ENCODE measurements around the gene ADIPOQ. TPM values are rescaled to one million over a fixed set of nuclear protein-coding genes. Genes with fewer than 3 reads are reported as not detected.
"Not testable (repeated sequence)": the region's sequence is repeated elsewhere in the genome, so short reads cannot be mapped to it uniquely, and the experiment has no call there.

ADIPOQ gene
- total RNA-seq, 1 experiment from 2014 or later: not detected

DNA sequence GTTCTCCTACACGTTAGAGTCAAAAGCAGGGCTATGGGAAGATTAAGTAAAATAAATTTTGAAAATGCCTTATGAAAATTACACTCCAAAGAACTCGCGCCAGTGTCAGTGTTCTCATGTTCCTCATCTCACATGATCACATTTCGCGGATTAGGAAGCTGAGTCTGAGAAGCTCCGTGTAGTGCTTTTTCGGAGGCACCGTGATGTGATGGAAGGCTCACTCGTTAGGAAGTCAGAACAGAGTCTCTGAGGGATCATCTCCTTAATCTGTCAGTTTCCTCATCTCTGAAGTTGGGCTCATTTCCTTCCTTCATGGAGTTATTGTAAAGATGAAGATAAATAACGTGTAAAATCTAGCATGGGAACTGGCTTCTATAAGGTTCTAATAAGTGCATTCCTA lies 3.2 kb downstream of the ADIPOQ start:
- Mint-ChIP-seq H3K9me3 (ENCODE audit: unreplicated experiment) (no peaks in the 10 kb centered on the region), H3K27me3 (ENCODE audit: insufficient read depth, unreplicated experiment) (peaks cover 31% of the 10 kb centered on the region), H3K27ac (ENCODE audit: low read depth, unreplicated experiment) (no peak overlapping the region), H3K36me3 (ENCODE audit: insufficient read depth, unreplicated experiment) (no peaks in the 10 kb centered on the region), H3K4me1 (ENCODE audit: insufficient read depth, unreplicated experiment) (no peaks in the 10 kb centered on the region), H3K4me3 (ENCODE audit: unreplicated experiment) (no peak overlapping the region)
- TF ChIP-seq, protein P1, sequence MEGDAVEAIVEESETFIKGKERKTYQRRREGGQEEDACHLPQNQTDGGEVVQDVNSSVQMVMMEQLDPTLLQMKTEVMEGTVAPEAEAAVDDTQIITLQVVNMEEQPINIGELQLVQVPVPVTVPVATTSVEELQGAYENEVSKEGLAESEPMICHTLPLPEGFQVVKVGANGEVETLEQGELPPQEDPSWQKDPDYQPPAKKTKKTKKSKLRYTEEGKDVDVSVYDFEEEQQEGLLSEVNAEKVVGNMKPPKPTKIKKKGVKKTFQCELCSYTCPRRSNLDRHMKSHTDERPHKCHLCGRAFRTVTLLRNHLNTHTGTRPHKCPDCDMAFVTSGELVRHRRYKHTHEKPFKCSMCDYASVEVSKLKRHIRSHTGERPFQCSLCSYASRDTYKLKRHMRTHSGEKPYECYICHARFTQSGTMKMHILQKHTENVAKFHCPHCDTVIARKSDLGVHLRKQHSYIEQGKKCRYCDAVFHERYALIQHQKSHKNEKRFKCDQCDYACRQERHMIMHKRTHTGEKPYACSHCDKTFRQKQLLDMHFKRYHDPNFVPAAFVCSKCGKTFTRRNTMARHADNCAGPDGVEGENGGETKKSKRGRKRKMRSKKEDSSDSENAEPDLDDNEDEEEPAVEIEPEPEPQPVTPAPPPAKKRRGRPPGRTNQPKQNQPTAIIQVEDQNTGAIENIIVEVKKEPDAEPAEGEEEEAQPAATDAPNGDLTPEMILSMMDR (IDR thresholded peaks at IDR 0.05; ENCODE audit: unreplicated experiment): no peak
- no peak for DNase-seq (ENCODE audit: unreplicated experiment)
- no TSS peak for BruUV-seq (replicated peaks)
- CTCF ChIA-PET: interaction anchor here (1.5 kb wide), 1 partner anchor 24 kb away, joined by 3 read pairs; no protein-coding TSS in a partner anchor
- POLR2A ChIA-PET: no interaction called here
- intact Hi-C loops (cut with micrococcal nuclease): loop anchor here (5.0 kb wide), 1 partner anchor 472 kb away; no protein-coding TSS in a partner anchor

DNA sequence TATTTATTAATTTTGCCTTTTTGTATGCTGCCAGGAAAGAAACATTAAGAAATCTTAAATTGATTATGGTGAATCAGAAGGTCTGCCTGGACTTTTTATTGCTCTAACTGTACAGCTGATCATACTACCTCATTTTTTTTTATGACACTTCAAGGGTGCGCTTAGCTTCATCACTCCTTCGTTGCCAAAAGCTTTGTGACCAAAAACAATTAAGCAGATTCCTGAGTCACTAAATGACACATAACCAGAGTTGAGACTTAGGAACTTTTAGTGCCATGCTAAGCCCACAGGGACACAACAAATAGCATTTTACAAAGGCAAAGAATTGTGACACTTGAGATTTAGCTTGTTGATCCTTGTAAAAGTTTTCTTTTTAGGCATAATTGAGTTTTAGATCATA lies 4.9 kb downstream of the ADIPOQ start:
- no peak for DNase-seq (ENCODE audit: unreplicated experiment)
- TF ChIP-seq, protein P1 (IDR thresholded peaks at IDR 0.05; ENCODE audit: unreplicated experiment): no peak
- no peaks in the 10 kb centered on the region for H3K36me3 Mint-ChIP-seq (ENCODE audit: insufficient read depth, unreplicated experiment)
- intact Hi-C loops (cut with micrococcal nuclease): loop anchor here (5.0 kb wide), 1 partner anchor 470 kb away; no protein-coding TSS in a partner anchor
- H3K27ac Mint-ChIP-seq (ENCODE audit: low read depth, unreplicated experiment): no peak overlapping the region
- H3K9me3 Mint-ChIP-seq (ENCODE audit: unreplicated experiment): no peaks in the 10 kb centered on the region
- H3K4me1 Mint-ChIP-seq (ENCODE audit: insufficient read depth, unreplicated experiment): no peaks in the 10 kb centered on the region
- ChIA-PET CTCF (interaction anchor here (0.6 to 6.8 kb wide), 6 partner anchors 89 to 832 kb away, joined by 3 to 152 read pairs (median 4); no protein-coding TSS in a partner anchor), POLR2A (interaction anchor here (0.6 kb wide), 1 partner anchor 248 kb away, joined by 3 read pairs; no protein-coding TSS in a partner anchor)
- peaks cover 31% of the 10 kb centered on the region for H3K27me3 Mint-ChIP-seq (ENCODE audit: insufficient read depth, unreplicated experiment)
- no peak overlapping the region for H3K4me3 Mint-ChIP-seq (ENCODE audit: unreplicated experiment)
- BruUV-seq (replicated peaks): no TSS peak

DNA sequence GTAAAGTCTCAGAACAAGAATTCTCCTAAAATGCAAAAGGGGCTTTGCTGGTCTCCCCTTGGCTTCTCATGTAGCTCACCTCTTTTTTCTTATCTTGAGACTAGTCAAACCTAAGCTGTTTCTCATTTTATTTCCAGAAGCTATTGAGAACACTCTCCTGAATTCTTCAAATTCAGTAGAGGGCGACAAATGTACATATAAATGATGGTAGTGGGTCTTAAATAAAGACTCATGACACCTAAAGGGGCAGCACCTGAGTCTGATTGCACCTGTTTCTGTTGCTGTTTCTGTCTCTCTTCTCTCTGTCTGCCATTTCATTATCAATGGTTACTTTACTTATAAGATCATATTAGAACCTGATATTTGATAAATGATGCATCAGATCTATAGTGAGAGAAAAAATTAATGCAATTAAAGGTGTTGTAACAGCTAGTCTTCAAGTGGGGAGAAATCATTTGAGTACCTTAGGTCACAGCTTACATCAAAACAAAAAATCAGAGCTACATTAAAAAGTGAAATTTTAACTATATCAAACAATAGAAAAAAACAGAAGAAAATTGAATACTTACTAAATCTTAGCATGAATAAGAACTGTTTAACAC lies 7.0 kb downstream of the ADIPOQ start:
- H3K9me3 Mint-ChIP-seq (ENCODE audit: unreplicated experiment): no peaks in the 10 kb centered on the region
- POLR2A ChIA-PET: interaction anchor here (0.6 to 1.9 kb wide), 11 partner anchors 66 to 317 kb away, joined by 3 to 13 read pairs (median 3); no protein-coding TSS in a partner anchor

DNA sequence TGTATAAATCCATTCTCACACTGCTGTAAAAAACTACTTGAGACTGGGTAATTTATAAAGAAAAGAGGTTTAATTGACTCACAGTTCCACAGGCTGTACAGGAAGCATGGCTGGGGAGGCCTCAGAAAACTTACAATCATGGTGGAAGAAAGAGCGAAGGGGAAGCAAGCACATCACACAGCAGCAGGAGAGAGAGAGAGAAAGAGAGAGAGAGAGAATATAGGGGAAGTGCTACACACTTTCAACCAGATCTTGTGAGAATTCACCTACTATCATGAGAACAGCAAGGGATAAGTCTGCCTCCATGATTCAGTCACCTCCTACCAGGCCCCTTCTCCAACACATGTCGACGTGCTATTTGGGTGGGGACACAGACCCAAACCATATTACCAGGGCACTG lies 9.3 kb downstream of the ADIPOQ start:
- H3K4me1 Mint-ChIP-seq (ENCODE audit: insufficient read depth, unreplicated experiment); H3K36me3 Mint-ChIP-seq (ENCODE audit: insufficient read depth, unreplicated experiment); H3K27ac Mint-ChIP-seq (ENCODE audit: low read depth, unreplicated experiment); H3K9me3 Mint-ChIP-seq (ENCODE audit: unreplicated experiment); H3K27me3 Mint-ChIP-seq (ENCODE audit: insufficient read depth, unreplicated experiment); H3K4me3 Mint-ChIP-seq (ENCODE audit: unreplicated experiment); DNase-seq (ENCODE audit: unreplicated experiment); intact Hi-C loops (cut with micrococcal nuclease); BruUV-seq (replicated peaks): not testable (repeated sequence)
- POLR2A ChIA-PET: interaction anchor here (0.6 kb wide), 1 partner anchor 300 kb away, joined by 3 read pairs; no protein-coding TSS in a partner anchor
- CTCF ChIA-PET: interaction anchor here (0.5 to 6.8 kb wide), 5 partner anchors 25 to 395 kb away, joined by 3 to 152 read pairs (median 3); no protein-coding TSS in a partner anchor

More for the DNA sequence above, 7.0 kb downstream of the ADIPOQ start:
- no TSS peak for BruUV-seq (replicated peaks)
- peak; percentile 55 for DNase-seq (ENCODE audit: unreplicated experiment)
- CTCF ChIA-PET: interaction anchor here (0.6 to 6.8 kb wide), 52 partner anchors 11 to 865 kb away, joined by 3 to 152 read pairs (median 4); partner anchors contain the start of gene RPL39L
- TF ChIP-seq, protein P1 (IDR thresholded peaks at IDR 0.05; ENCODE audit: unreplicated experiment): peak; percentile 47
- Mint-ChIP-seq H3K4me3 (ENCODE audit: unreplicated experiment) (no peak overlapping the region), H3K27me3 (ENCODE audit: insufficient read depth, unreplicated experiment) (peaks cover 29% of the 10 kb centered on the region), H3K27ac (ENCODE audit: low read depth, unreplicated experiment) (no peak overlapping the region), H3K4me1 (ENCODE audit: insufficient read depth, unreplicated experiment) (no peaks in the 10 kb centered on the region), H3K36me3 (ENCODE audit: insufficient read depth, unreplicated experiment) (no peaks in the 10 kb centered on the region)
- intact Hi-C loops (cut with micrococcal nuclease): loop anchor here (1.0 to 5.0 kb wide), 5 partner anchors 82 to 468 kb away; no protein-coding TSS in a partner anchor

Measured in MCF 10A (cell line).